Right lobe of liver (tissue), 4 donors: ENCODE results near the gene NFASC.

Source experiments
- POLR2A ChIP-seq: fragments of 450-650 bp; IDR thresholded peaks from one replicate; pipeline ENCODE4 v1.6.1; 2017; ENCODE audit warnings: antibody characterized with exemption, mild to moderate bottlenecking
- TF ChIP-seq, protein P1 (sequence below), 4 donors: fragments of 200-600 bp in 3 of 4; fragments of 450-650 bp in 1 of 4; IDR thresholded peaks; one replicate each; pipeline versions ENCODE4 v1.5.1 to v1.8.0; 2016 to 2022; ENCODE audit warnings: antibody characterized with exemption in 4 of 4, mild to moderate bottlenecking in 2 of 4
- donor health status: DM: no; HTN: no; CAD: no.
- donor health status: DM: no; HTN: no; CAD: no.
- donor health status: DM: no; HTN: yes; CAD: no.

DNA sequence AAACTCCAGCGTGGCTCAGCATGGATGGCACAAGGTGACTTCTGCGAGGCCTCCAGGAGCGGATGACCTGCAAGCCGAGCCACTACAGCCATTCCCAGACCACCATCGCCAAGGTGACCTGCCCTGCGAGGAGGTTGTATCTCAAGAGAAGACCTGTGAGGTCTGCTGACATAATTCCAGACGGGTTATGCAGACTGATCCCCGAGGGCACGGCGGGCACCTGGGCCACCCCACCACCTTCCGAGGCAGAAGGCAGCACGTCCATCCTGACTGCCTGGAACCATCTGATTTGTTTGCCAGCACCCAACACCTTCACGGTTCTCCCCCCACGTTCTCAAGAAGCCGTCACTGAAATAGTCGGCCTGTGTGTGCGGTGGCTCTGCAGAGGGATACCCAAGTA lies 115.5 kb downstream of the NFASC start:
- TF ChIP-seq, protein P1, sequence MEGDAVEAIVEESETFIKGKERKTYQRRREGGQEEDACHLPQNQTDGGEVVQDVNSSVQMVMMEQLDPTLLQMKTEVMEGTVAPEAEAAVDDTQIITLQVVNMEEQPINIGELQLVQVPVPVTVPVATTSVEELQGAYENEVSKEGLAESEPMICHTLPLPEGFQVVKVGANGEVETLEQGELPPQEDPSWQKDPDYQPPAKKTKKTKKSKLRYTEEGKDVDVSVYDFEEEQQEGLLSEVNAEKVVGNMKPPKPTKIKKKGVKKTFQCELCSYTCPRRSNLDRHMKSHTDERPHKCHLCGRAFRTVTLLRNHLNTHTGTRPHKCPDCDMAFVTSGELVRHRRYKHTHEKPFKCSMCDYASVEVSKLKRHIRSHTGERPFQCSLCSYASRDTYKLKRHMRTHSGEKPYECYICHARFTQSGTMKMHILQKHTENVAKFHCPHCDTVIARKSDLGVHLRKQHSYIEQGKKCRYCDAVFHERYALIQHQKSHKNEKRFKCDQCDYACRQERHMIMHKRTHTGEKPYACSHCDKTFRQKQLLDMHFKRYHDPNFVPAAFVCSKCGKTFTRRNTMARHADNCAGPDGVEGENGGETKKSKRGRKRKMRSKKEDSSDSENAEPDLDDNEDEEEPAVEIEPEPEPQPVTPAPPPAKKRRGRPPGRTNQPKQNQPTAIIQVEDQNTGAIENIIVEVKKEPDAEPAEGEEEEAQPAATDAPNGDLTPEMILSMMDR (IDR thresholded peaks at IDR 0.05) = no peak
- no peak for TF ChIP-seq POLR2A
